Astrocyte (in vitro differentiated cells and primary cell): ENCODE data around the gene LOXL4.

ENCODE experiments used
- CTCF ChIP-seq: IDR thresholded peaks from 2 replicates; pipeline ENCODE4 v1.5.1; 2011; ENCODE audit warnings: low read depth, mild to moderate bottlenecking, inconsistent platforms, low read length, moderate library complexity; ENCODE audit not compliant: insufficient read depth
- EZH2 ChIP-seq: IDR thresholded peaks from 2 replicates; pipeline ENCODE4 v1.6.1; 2012; ENCODE audit warnings: mild to moderate bottlenecking, low read length, inconsistent platforms; ENCODE audit not compliant: insufficient read depth

GRCh38 chr10:98303569-98303968 is 35.6 kb upstream of the LOXL4 start:
- TF ChIP-seq EZH2 (no peak), CTCF (no peak)
